ENCODE data around the gene NPDC1.

The NPDC1 gene

GRCh38 chr9:137016436-137016835 is 29.5 kb downstream of the NPDC1 start:
- Histone ChIP-seq H3K4me1 (no peaks in the 10 kb centered on the region), H3K9me3 (no peaks in the 10 kb centered on the region), H3K36me3 (replicated peaks) (peaks cover 21% of the 10 kb centered on the region), H3K27me3 (ENCODE audit: low read depth) (no peaks in the 10 kb centered on the region), H3K4me3 (no peak overlapping the region)
- DNase-seq (ENCODE audit: low spot score in 2 of 2): no peak
- in situ Hi-C loops (cut with MboI; ENCODE audit: low sequenced_read_pairs): no loop called here

- Histone ChIP-seq H3K4me3 (no peak overlapping the region), H3K27me3 (ENCODE audit: low read depth) (no peaks in the 10 kb centered on the region), H3K9me3 (no peaks in the 10 kb centered on the region), H3K36me3 (replicated peaks) (peaks cover 21% of the 10 kb centered on the region), H3K4me1 (no peaks in the 10 kb centered on the region)
- no peak for DNase-seq (ENCODE audit: low spot score in 2 of 2)
- in situ Hi-C loops (cut with MboI; ENCODE audit: low sequenced_read_pairs): no loop called here
Observed at GRCh38 chr9:137015976-137016375, 30.0 kb downstream of the NPDC1 start.

GRCh38 chr9:137015540-137015930 is 30.4 kb downstream of the NPDC1 start:
- Histone ChIP-seq H3K4me1 (no peaks in the 10 kb centered on the region), H3K9me3 (no peaks in the 10 kb centered on the region), H3K4me3 (no peak overlapping the region), H3K27me3 (ENCODE audit: low read depth) (no peaks in the 10 kb centered on the region), H3K36me3 (replicated peaks) (peaks cover 21% of the 10 kb centered on the region)
- in situ Hi-C loops (cut with MboI; ENCODE audit: low sequenced_read_pairs): no loop called here
- DNase-seq (ENCODE audit: low spot score in 2 of 2): no peak

- no peaks in the 10 kb centered on the region for H3K4me1 ChIP-seq
- H3K27me3 ChIP-seq (ENCODE audit: low read depth): no peaks in the 10 kb centered on the region
- in situ Hi-C loops (cut with MboI; ENCODE audit: low sequenced_read_pairs): no loop called here
- H3K9me3 ChIP-seq: no peaks in the 10 kb centered on the region
- peaks cover 21% of the 10 kb centered on the region for H3K36me3 ChIP-seq (replicated peaks)
- DNase-seq (ENCODE audit: low spot score in 2 of 2): no peak
- no peak overlapping the region for H3K4me3 ChIP-seq
Observed at GRCh38 chr9:137014776-137015539, 31.0 kb downstream of the NPDC1 start.

- in situ Hi-C loops (cut with MboI; ENCODE audit: low sequenced_read_pairs): no loop called here
- Histone ChIP-seq H3K9me3 (no peaks in the 10 kb centered on the region), H3K4me3 (no peak overlapping the region), H3K27me3 (ENCODE audit: low read depth) (no peaks in the 10 kb centered on the region), H3K4me1 (no peaks in the 10 kb centered on the region), H3K36me3 (replicated peaks) (peaks cover 21% of the 10 kb centered on the region)
- DNase-seq (ENCODE audit: low spot score in 2 of 2): no peak
Observed at GRCh38 chr9:137014166-137014565, 31.8 kb downstream of the NPDC1 start.

GRCh38 chr9:137013571-137013940 is 32.4 kb downstream of the NPDC1 start:
- Histone ChIP-seq H3K27me3 (ENCODE audit: low read depth) (no peaks in the 10 kb centered on the region), H3K4me3 (no peak overlapping the region), H3K9me3 (no peaks in the 10 kb centered on the region), H3K36me3 (replicated peaks) (peaks cover 21% of the 10 kb centered on the region), H3K4me1 (no peaks in the 10 kb centered on the region)
- in situ Hi-C loops (cut with MboI; ENCODE audit: low sequenced_read_pairs): no loop called here
- DNase-seq (ENCODE audit: low spot score in 2 of 2): no peak

- no peak for DNase-seq (ENCODE audit: low spot score in 2 of 2)
- in situ Hi-C loops (cut with MboI; ENCODE audit: low sequenced_read_pairs): no loop called here
- H3K27me3 ChIP-seq (ENCODE audit: low read depth): no peaks in the 10 kb centered on the region
- H3K9me3 ChIP-seq: no peaks in the 10 kb centered on the region
- H3K36me3 ChIP-seq (replicated peaks): peaks cover 21% of the 10 kb centered on the region
- H3K4me3 ChIP-seq: no peak overlapping the region
- H3K4me1 ChIP-seq: no peaks in the 10 kb centered on the region
Observed at GRCh38 chr9:137012694-137013570, 33.0 kb downstream of the NPDC1 start.

GRCh38 chr9:137011907-137012675 is 33.9 kb downstream of the NPDC1 start:
- Histone ChIP-seq H3K4me1 (no peaks in the 10 kb centered on the region), H3K9me3 (no peaks in the 10 kb centered on the region), H3K4me3 (no peak overlapping the region), H3K36me3 (replicated peaks) (peaks cover 19% of the 10 kb centered on the region), H3K27me3 (ENCODE audit: low read depth) (no peaks in the 10 kb centered on the region)
- in situ Hi-C loops (cut with MboI; ENCODE audit: low sequenced_read_pairs): no loop called here
- no peak for DNase-seq (ENCODE audit: low spot score in 2 of 2)

- no peak for DNase-seq (ENCODE audit: low spot score in 2 of 2)
- no peaks in the 10 kb centered on the region for H3K4me1 ChIP-seq
- H3K36me3 ChIP-seq (replicated peaks): peaks cover 10% of the 10 kb centered on the region
- H3K27me3 ChIP-seq (ENCODE audit: low read depth): no peaks in the 10 kb centered on the region
- in situ Hi-C loops (cut with MboI; ENCODE audit: low sequenced_read_pairs): no loop called here
- no peaks in the 10 kb centered on the region for H3K9me3 ChIP-seq
- no peak overlapping the region for H3K4me3 ChIP-seq
Observed at GRCh38 chr9:137011156-137011555, 34.8 kb downstream of the NPDC1 start.

- Histone ChIP-seq H3K4me1 (no peaks in the 10 kb centered on the region), H3K9me3 (0 out of 2 replicates have a peak, but pooled peaks cover 2% of the 10 kb centered on the region), H3K27me3 (ENCODE audit: low read depth) (no peaks in the 10 kb centered on the region), H3K4me3 (no peak overlapping the region), H3K36me3 (replicated peaks) (peaks cover 3% of the 10 kb centered on the region)
- no peak for DNase-seq (ENCODE audit: low spot score in 2 of 2)
- in situ Hi-C loops (cut with MboI; ENCODE audit: low sequenced_read_pairs): no loop called here
Observed at GRCh38 chr9:137009938-137010732, 35.8 kb downstream of the NPDC1 start.

- no peak for DNase-seq (ENCODE audit: low spot score in 2 of 2)
- H3K36me3 ChIP-seq (replicated peaks): no peaks in the 10 kb centered on the region
- no peaks in the 10 kb centered on the region for H3K4me1 ChIP-seq
- in situ Hi-C loops (cut with MboI; ENCODE audit: low sequenced_read_pairs): no loop called here
- H3K4me3 ChIP-seq: no peak overlapping the region
- no peaks in the 10 kb centered on the region for H3K27me3 ChIP-seq (ENCODE audit: low read depth)
- 0 out of 2 replicates have a peak, but pooled peaks cover 6% of the 10 kb centered on the region for H3K9me3 ChIP-seq
Observed at GRCh38 chr9:137009217-137009616, 36.8 kb downstream of the NPDC1 start.

GRCh38 chr9:137008312-137008711 is 37.7 kb downstream of the NPDC1 start:
- H3K4me3 ChIP-seq: no peak overlapping the region
- in situ Hi-C loops (cut with MboI; ENCODE audit: low sequenced_read_pairs): no loop called here

GRCh38 chr9:137007816-137008270 is 38.1 kb downstream of the NPDC1 start:
- Histone ChIP-seq H3K36me3 (replicated peaks) (no peaks in the 10 kb centered on the region), H3K9me3 (0 out of 2 replicates have a peak, but pooled peaks cover 6% of the 10 kb centered on the region), H3K4me3 (no peak overlapping the region), H3K4me1 (no peaks in the 10 kb centered on the region), H3K27me3 (ENCODE audit: low read depth) (no peaks in the 10 kb centered on the region)
- no peak for DNase-seq (ENCODE audit: low spot score in 2 of 2)
- in situ Hi-C loops (cut with MboI; ENCODE audit: low sequenced_read_pairs): no loop called here

More at GRCh38 chr9:137008312-137008711, 37.7 kb downstream of the NPDC1 start:
- Histone ChIP-seq H3K4me1 (no peaks in the 10 kb centered on the region), H3K27me3 (ENCODE audit: low read depth) (no peaks in the 10 kb centered on the region), H3K36me3 (replicated peaks) (no peaks in the 10 kb centered on the region), H3K9me3 (0 out of 2 replicates have a peak, but pooled peaks cover 6% of the 10 kb centered on the region)
- no peak for DNase-seq (ENCODE audit: low spot score in 2 of 2)
